ENCODE measurements around the gene CDKN2AIP. TPM values are rescaled to one million over a fixed set of nuclear protein-coding genes. Genes with fewer than 3 reads are reported as not detected.

Gene CDKN2AIP, protein sequence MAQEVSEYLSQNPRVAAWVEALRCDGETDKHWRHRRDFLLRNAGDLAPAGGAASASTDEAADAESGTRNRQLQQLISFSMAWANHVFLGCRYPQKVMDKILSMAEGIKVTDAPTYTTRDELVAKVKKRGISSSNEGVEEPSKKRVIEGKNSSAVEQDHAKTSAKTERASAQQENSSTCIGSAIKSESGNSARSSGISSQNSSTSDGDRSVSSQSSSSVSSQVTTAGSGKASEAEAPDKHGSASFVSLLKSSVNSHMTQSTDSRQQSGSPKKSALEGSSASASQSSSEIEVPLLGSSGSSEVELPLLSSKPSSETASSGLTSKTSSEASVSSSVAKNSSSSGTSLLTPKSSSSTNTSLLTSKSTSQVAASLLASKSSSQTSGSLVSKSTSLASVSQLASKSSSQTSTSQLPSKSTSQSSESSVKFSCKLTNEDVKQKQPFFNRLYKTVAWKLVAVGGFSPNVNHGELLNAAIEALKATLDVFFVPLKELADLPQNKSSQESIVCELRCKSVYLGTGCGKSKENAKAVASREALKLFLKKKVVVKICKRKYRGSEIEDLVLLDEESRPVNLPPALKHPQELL
- total RNA-seq = 9.4 to 11.8 TPM (median 10.7 TPM) in 3 replicates
- long read RNA-seq, transcript CDKN2AIP-203 (3 exons, 2,721 nt) = major isoform, 12 of 23 reads
- long read RNA-seq, transcript CDKN2AIP-201 (3 exons, 2,646 nt) = minor isoform, 11 of 23 reads
- long read RNA-seq, partial matches to known transcripts = 0 of 23 reads
- long read RNA-seq, other reads (novel, unspliced or antisense) = 0 of 23 reads

DNA sequence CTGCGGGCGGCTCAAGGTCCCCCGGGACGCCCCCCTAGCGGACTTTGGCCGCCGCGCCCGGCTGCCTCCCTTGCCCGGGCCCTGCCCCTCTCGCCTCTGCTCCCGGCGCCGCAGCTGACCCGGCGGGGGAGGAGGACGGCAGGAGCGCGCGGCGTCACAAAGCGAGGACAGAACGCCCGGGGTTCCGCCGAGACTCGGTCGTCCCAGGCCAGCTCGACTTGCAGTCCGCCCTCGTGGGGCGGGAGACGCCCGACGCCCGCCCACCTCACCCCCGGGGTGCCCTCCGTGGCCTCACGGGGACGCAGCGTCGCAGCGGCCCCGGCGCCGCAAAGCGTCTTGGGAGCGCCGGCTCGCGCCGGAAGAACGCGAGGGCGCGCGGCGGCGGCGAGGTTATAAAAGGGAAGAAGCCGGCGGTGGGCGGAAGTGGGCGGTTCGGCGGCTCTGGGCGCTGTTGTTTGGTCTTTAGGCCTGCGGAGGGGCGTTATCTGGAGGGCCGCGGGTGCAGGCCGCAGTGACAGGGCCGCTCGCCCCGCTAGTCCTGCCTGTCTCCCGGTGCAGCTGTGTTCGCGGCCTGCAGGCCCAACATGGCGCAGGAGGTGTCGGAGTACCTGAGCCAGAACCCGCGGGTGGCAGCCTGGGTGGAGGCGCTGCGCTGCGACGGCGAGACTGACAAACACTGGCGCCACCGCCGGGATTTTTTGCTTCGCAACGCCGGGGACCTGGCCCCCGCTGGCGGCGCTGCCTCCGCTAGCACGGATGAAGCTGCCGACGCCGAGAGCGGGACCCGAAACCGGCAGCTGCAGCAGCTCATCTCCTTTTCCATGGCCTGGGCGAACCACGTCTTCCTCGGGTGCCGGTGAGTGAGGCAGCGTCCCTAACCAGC is at the start of gene CDKN2AIP:
CDKN2AIP (plus strand) TSS at position 423 of the 883 bp plus-strand sequence; CDS start at position 585, 162 bp downstream.
- peak; percentile 95 for DNase-seq (ENCODE audit: low spot score)
- H3K36me3 Mint-ChIP-seq (ENCODE audit: low read depth) = peaks cover 17% of the 10 kb centered on the region
- H3K9me3 Mint-ChIP-seq (ENCODE audit: low read depth) = no peaks in the 10 kb centered on the region
- no peaks in the 10 kb centered on the region for H3K27me3 Mint-ChIP-seq (ENCODE audit: low read depth)
- peak within 1 kb of the TSS; percentile 97 for H3K4me3 Mint-ChIP-seq (ENCODE audit: unreplicated experiment)
- H3K27ac Mint-ChIP-seq (ENCODE audit: unreplicated experiment) = peak within 1 kb of the TSS; percentile 95
- peaks cover 35% of the 10 kb centered on the region for H3K4me1 Mint-ChIP-seq (ENCODE audit: low read depth)
- peak; percentile 36 for TF ChIP-seq CTCF (IDR thresholded peaks at IDR 0.05)

DNA sequence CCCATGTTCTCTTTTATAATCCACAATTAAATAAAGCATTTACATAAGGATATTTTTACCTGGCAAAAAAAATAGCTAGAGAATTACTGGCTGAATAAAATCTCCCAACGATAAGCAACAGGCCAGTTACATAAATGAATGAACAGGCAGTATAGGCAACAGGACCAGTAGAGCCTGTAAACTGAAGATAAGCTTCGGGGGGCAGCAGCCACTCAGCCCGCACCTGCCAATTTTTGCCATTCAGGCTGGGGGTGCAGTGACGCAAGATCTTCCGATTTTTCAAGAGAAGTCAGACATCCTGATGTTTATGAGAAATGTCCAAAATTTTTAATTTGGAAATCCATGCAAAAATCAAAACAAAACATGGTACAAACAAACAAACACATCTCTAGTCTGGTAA is 49.0 kb upstream of the CDKN2AIP start:
- no peak for TF ChIP-seq CTCF (IDR thresholded peaks at IDR 0.05)
- H3K27me3 Mint-ChIP-seq (ENCODE audit: low read depth) = peaks cover 9% of the 10 kb centered on the region
- no peaks in the 10 kb centered on the region for H3K36me3 Mint-ChIP-seq (ENCODE audit: low read depth)
- peaks cover 14% of the 10 kb centered on the region for H3K4me1 Mint-ChIP-seq (ENCODE audit: low read depth)
- no peaks in the 10 kb centered on the region for H3K9me3 Mint-ChIP-seq (ENCODE audit: low read depth)
- H3K4me3 Mint-ChIP-seq (ENCODE audit: unreplicated experiment) = no peak overlapping the region
- peak; percentile 15 for DNase-seq (ENCODE audit: low spot score)
- H3K27ac Mint-ChIP-seq (ENCODE audit: unreplicated experiment) = no peak overlapping the region

- no peak for TF ChIP-seq CTCF (IDR thresholded peaks at IDR 0.05)
- H3K36me3 Mint-ChIP-seq (ENCODE audit: low read depth) = no peaks in the 10 kb centered on the region
- H3K9me3 Mint-ChIP-seq (ENCODE audit: low read depth) = no peaks in the 10 kb centered on the region
- peaks cover 5% of the 10 kb centered on the region for H3K27me3 Mint-ChIP-seq (ENCODE audit: low read depth)
- H3K4me1 Mint-ChIP-seq (ENCODE audit: low read depth) = peaks cover 14% of the 10 kb centered on the region
- DNase-seq (ENCODE audit: low spot score) = no peak
- H3K27ac Mint-ChIP-seq (ENCODE audit: unreplicated experiment) = no peak overlapping the region
- H3K4me3 Mint-ChIP-seq (ENCODE audit: unreplicated experiment) = no peak overlapping the region
Observed at GRCh38 chr4:183396227-183396637, 48.2 kb upstream of the CDKN2AIP start.

GRCh38 chr4:183397741-183398297 is 46.6 kb upstream of the CDKN2AIP start:
- Mint-ChIP-seq H3K9me3 (ENCODE audit: low read depth) (no peaks in the 10 kb centered on the region), H3K4me3 (ENCODE audit: unreplicated experiment) (peak overlapping the region; percentile 88), H3K27me3 (ENCODE audit: low read depth) (no peaks in the 10 kb centered on the region), H3K4me1 (ENCODE audit: low read depth) (peaks cover 14% of the 10 kb centered on the region), H3K36me3 (ENCODE audit: low read depth) (no peaks in the 10 kb centered on the region), H3K27ac (ENCODE audit: unreplicated experiment) (no peak overlapping the region)
- DNase-seq (ENCODE audit: low spot score) = peak; percentile 59
- no peak for TF ChIP-seq CTCF (IDR thresholded peaks at IDR 0.05)
